H9 (cell line): Measurements from ENCODE around the gene MGAT4A. TPM values are rescaled to one million over a fixed set of nuclear protein-coding genes. Genes with fewer than 3 reads are reported as not detected.

Experiments used
- DNase-seq: peaks from one replicate; pipeline ENCODE4 v3.0.0-alpha.2; 2017
- H2AFZ ChIP-seq: one replicate; pipeline ENCODE4 v1.6.1; 2013; ENCODE audit warnings: mild to moderate bottlenecking, low read length, control low read depth, moderate library complexity
- H2AK5ac ChIP-seq: 2 replicates; pipeline ENCODE4 v1.6.1; 2013; ENCODE audit warnings: low read length, control low read depth, mixed read lengths; ENCODE audit not compliant: insufficient read length
- H2BK120ac ChIP-seq: one replicate; pipeline ENCODE4 v1.6.1; 2013; ENCODE audit warnings: low read depth, mild to moderate bottlenecking, low read length, control low read depth, inconsistent platforms; ENCODE audit not compliant: poor library complexity, severe bottlenecking
- H2BK12ac ChIP-seq: 2 replicates; pipeline ENCODE4 v1.6.1; 2013; ENCODE audit warnings: low read length, control low read depth, mixed read lengths, low read depth; ENCODE audit not compliant: insufficient read length
- H2BK15ac ChIP-seq: 2 replicates; pipeline ENCODE4 v1.6.1; 2013; ENCODE audit warnings: low read depth, low read length, control low read depth
- H2BK20ac ChIP-seq: one replicate; pipeline ENCODE4 v1.6.1; 2013; ENCODE audit warnings: low read depth, mild to moderate bottlenecking, low read length, control low read depth, inconsistent platforms; ENCODE audit not compliant: poor library complexity, severe bottlenecking
- H2BK5ac ChIP-seq: 2 replicates; pipeline ENCODE4 v1.6.1; 2013; ENCODE audit warnings: low read length, control low read depth, mixed read lengths; ENCODE audit not compliant: insufficient read length
- H3K14ac ChIP-seq: 2 replicates; pipeline ENCODE4 v1.6.1; 2013; ENCODE audit warnings: low read length, control low read depth; ENCODE audit not compliant: insufficient read depth
- H3K18ac ChIP-seq: 2 replicates; pipeline ENCODE4 v1.6.1; 2013; ENCODE audit warnings: low read depth, mild to moderate bottlenecking, mixed read lengths, low read length, control low read depth; ENCODE audit not compliant: insufficient read length
- H3K23ac ChIP-seq: 2 replicates; pipeline ENCODE4 v1.6.1; 2013; ENCODE audit warnings: low read length, control low read depth, mixed read lengths, low read depth; ENCODE audit not compliant: insufficient read length
- H3K23me2 ChIP-seq: 2 replicates; pipeline ENCODE4 v1.6.1; 2013; ENCODE audit warnings: low read depth, mild to moderate bottlenecking, mixed read lengths, low read length, control low read depth; ENCODE audit not compliant: insufficient read length, poor library complexity, severe bottlenecking
- H3K27ac ChIP-seq: 2 replicates; pipeline ENCODE4 v1.5.1; 2013; ENCODE audit warnings: low read length, control low read depth, mixed read lengths, low read depth; ENCODE audit not compliant: insufficient read length
- H3K27me3 ChIP-seq: 2 replicates; pipeline ENCODE4 v1.6.1; 2013; ENCODE audit warnings: low read length, control low read depth, inconsistent platforms; ENCODE audit not compliant: insufficient read depth
- H3K4ac ChIP-seq: 2 replicates; pipeline ENCODE4 v1.6.1; 2013; ENCODE audit warnings: low read depth, mild to moderate bottlenecking, control low read depth, inconsistent platforms, low read length, moderate library complexity
- H3K4me1 ChIP-seq: 2 replicates; pipeline ENCODE4 v1.6.1; 2013; ENCODE audit warnings: low read length, control low read depth, inconsistent platforms; ENCODE audit not compliant: insufficient read depth
- H3K4me2 ChIP-seq: 2 replicates; pipeline ENCODE4 v1.6.1; 2013; ENCODE audit warnings: low read length, control low read depth, mixed read lengths; ENCODE audit not compliant: insufficient read length, insufficient read depth
- H3K56ac ChIP-seq: 2 replicates; pipeline ENCODE4 v1.6.1; 2013; ENCODE audit warnings: low read depth, mild to moderate bottlenecking, mixed read lengths, low read length, control low read depth; ENCODE audit not compliant: insufficient read length
- H3K79me1 ChIP-seq: 2 replicates; pipeline ENCODE4 v1.6.1; 2013; ENCODE audit warnings: low read depth, mild to moderate bottlenecking, moderate library complexity, low read length, control low read depth, inconsistent platforms; ENCODE audit not compliant: insufficient read depth, poor library complexity, severe bottlenecking
- H3K79me2 ChIP-seq: 2 replicates; pipeline ENCODE4 v1.6.1; 2013; ENCODE audit warnings: low read length, control low read depth, inconsistent platforms; ENCODE audit not compliant: insufficient read depth
- H3K9ac ChIP-seq: 2 replicates; pipeline ENCODE4 v1.6.1; 2013; ENCODE audit warnings: low read length, control low read depth, mixed read lengths; ENCODE audit not compliant: insufficient read length; ENCODE audit errors: extremely low read depth
- H3K9me3 ChIP-seq: one replicate; pipeline ENCODE4 v1.6.1; 2013; ENCODE audit warnings: low read depth, low read length, inconsistent platforms; ENCODE audit not compliant: control insufficient read depth
- H3T11ph ChIP-seq: one replicate; pipeline ENCODE4 v1.6.1; 2013; ENCODE audit warnings: mild to moderate bottlenecking, low read length, control low read depth, inconsistent platforms
- H4K20me1 ChIP-seq: one replicate; pipeline ENCODE4 v1.6.1; 2013; ENCODE audit not compliant: control insufficient read depth, insufficient read length, insufficient read depth
- H4K5ac ChIP-seq: 2 replicates; pipeline ENCODE4 v1.6.1; 2013; ENCODE audit warnings: low read depth, mild to moderate bottlenecking, mixed read lengths, low read length, control low read depth; ENCODE audit not compliant: insufficient read length
- H4K8ac ChIP-seq: replicated peaks from 2 replicates; pipeline ENCODE4 v1.6.1; 2013; ENCODE audit warnings: low read length, control low read depth, mixed read lengths, low read depth; ENCODE audit not compliant: insufficient read length
- H4K91ac ChIP-seq: 2 replicates; pipeline ENCODE4 v1.6.1; 2013; ENCODE audit warnings: low read depth, mild to moderate bottlenecking, moderate library complexity, mixed read lengths, low read length, control low read depth; ENCODE audit not compliant: insufficient read length
- H3K27ac Mint-ChIP-seq, 3 experiments: 2 replicates in 2 of 3; 3 replicates in 1 of 3; pipeline ENCODE4 v1.8.0; 2020 to 2021; ENCODE audit warnings: mixed read lengths in 3 of 3, mild to moderate bottlenecking in 1 of 3, moderate library complexity in 1 of 3
- H3K27me3 Mint-ChIP-seq: 2 replicates; pipeline ENCODE4 v1.8.0; 2021; ENCODE audit warnings: low read depth, mild to moderate bottlenecking, moderate library complexity, mixed read lengths
- H3K36me3 Mint-ChIP-seq, 3 experiments: 2 replicates in 2 of 3; 3 replicates in 1 of 3; pipeline ENCODE4 v1.8.0; 2020 to 2021; ENCODE audit warnings: low read depth in 3 of 3, mixed read lengths in 3 of 3; ENCODE audit not compliant: insufficient read depth in 1 of 3
- H3K4me1 Mint-ChIP-seq, 2 experiments: 2 replicates each; pipeline ENCODE4 v1.8.0; 2020; ENCODE audit warnings: mixed read lengths in 2 of 2
- H3K4me3 Mint-ChIP-seq, 2 experiments: 2 replicates in 1 of 2; 3 replicates in 1 of 2; pipeline ENCODE4 v1.8.0; 2020 to 2021; ENCODE audit warnings: mild to moderate bottlenecking in 2 of 2, mixed read lengths in 2 of 2, moderate library complexity in 1 of 2
- H3K9me3 Mint-ChIP-seq, 2 experiments: 2 replicates in 1 of 2; 3 replicates in 1 of 2; pipeline ENCODE4 v1.8.0; 2020; ENCODE audit warnings: mild to moderate bottlenecking in 2 of 2, mixed read lengths in 2 of 2, moderate library complexity in 1 of 2
- WGBS: extraction: QIAGEN DNeasy Blood & Tissue Kit; methylation state at CpG from one replicate; pipeline ENCODE4 v1.1.7; 2013; ENCODE audit warnings: missing lambda C conversion rate, low lambda C conversion rate, mixed read lengths; ENCODE audit not compliant: insufficient read length; ENCODE audit errors: extremely low coverage; 5-methylcytosine and 5-hydroxymethylcytosine counted together
- total RNA-seq: library from RNA; stranded (reverse); gene quantifications from 2 replicates; pipeline ENCODE4 v1.2.1, GENCODE V29; 2021
- TF ChIP-seq, protein P1 (sequence below): fragments of 200-600 bp; sonication (generic); conservative IDR thresholded peaks from 3 replicates; pipeline ENCODE4 v1.8.0; 2021; ENCODE audit warnings: antibody characterized with exemption, mild to moderate bottlenecking

MGAT4A gene
- total RNA-seq, 1 experiment from 2014 or later, result 3.5 TPM

DNA sequence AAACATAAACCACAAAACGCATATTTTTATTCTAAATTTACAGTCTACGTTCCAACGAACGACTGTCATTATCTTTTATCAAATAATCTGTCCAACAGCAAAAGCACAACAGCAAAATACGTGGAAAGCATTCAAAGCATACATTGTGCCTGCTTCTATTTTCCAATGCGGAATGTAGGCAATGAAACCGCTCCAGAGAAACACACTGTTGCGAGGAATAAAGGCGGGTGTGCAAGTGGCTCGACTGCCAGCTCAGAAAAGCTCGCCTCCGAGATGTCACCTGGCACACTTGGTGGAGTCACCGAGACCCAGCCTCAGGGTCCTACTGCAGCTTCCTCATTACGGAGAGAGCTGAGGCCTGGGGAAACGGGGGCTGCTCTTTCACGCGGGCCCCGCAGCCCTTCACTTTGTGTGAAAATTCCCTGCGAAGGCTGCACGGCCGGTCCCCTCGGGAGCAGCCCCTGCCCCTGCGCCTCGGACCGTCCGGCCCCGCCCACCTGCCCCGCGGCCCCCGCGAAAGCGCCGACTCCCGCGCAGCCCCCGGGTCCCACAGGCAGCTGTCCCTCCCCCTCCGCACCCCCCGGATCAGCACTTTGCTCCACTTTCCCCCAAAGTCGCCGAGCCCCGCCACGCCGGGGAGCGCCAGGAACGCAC lies 752 bp downstream of the MGAT4A start:
- H2BK120ac ChIP-seq, result no peak overlapping the region
- no peak overlapping the region for H3K27ac ChIP-seq
- H2BK15ac ChIP-seq, result no peak overlapping the region
- H3K27me3 Mint-ChIP-seq, result peaks cover 69% of the 10 kb centered on the region
- peak overlapping the region; percentile 41 for H3K4me2 ChIP-seq
- H3K9me3 ChIP-seq, result no peaks in the 10 kb centered on the region
- H3K56ac ChIP-seq, result no peak overlapping the region
- H4K91ac ChIP-seq, result no peak overlapping the region
- no peak overlapping the region for H2BK20ac ChIP-seq
- H3K4ac ChIP-seq, result no peak overlapping the region
- H4K8ac ChIP-seq, result no peak overlapping the region
- H4K20me1 ChIP-seq, result no peaks in the 10 kb centered on the region
- H3K27ac Mint-ChIP-seq, result no peak overlapping the region
- peak overlapping the region; percentile 49 to 68 for H3K4me3 Mint-ChIP-seq
- peaks cover 9 to 15% of the 10 kb centered on the region in 2 experiments for H3K4me1 Mint-ChIP-seq
- peaks cover 4% of the 10 kb centered on the region for H3K23me2 ChIP-seq
- no peaks in the 10 kb centered on the region for H3K79me1 ChIP-seq
- H2AFZ ChIP-seq, result no peak overlapping the region
- H3K9me3 Mint-ChIP-seq, result peaks cover 2 to 6% of the 10 kb centered on the region in 2 experiments; a peak in 2 of 5 replicates
- DNase-seq, result peak; percentile 42
- no peaks in the 10 kb centered on the region for H3K4me1 ChIP-seq
- H2BK12ac ChIP-seq, result no peak overlapping the region
- H3K79me2 ChIP-seq, result no peaks in the 10 kb centered on the region
- no peak overlapping the region for H3K14ac ChIP-seq
- no CpG with 5 or more reads among the region's 45 CpGs for WGBS
- no peak overlapping the region for H3T11ph ChIP-seq
- TF ChIP-seq, protein P1, sequence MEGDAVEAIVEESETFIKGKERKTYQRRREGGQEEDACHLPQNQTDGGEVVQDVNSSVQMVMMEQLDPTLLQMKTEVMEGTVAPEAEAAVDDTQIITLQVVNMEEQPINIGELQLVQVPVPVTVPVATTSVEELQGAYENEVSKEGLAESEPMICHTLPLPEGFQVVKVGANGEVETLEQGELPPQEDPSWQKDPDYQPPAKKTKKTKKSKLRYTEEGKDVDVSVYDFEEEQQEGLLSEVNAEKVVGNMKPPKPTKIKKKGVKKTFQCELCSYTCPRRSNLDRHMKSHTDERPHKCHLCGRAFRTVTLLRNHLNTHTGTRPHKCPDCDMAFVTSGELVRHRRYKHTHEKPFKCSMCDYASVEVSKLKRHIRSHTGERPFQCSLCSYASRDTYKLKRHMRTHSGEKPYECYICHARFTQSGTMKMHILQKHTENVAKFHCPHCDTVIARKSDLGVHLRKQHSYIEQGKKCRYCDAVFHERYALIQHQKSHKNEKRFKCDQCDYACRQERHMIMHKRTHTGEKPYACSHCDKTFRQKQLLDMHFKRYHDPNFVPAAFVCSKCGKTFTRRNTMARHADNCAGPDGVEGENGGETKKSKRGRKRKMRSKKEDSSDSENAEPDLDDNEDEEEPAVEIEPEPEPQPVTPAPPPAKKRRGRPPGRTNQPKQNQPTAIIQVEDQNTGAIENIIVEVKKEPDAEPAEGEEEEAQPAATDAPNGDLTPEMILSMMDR, result no peak
- H3K18ac ChIP-seq, result no peak overlapping the region
- no peak overlapping the region for H3K9ac ChIP-seq
- no peak overlapping the region for H4K5ac ChIP-seq
- no peak overlapping the region for H2BK5ac ChIP-seq
- no peak overlapping the region for H2AK5ac ChIP-seq
- H3K36me3 Mint-ChIP-seq, result peaks cover 0 to 2% (median 0%) of the 10 kb centered on the region in 3 experiments; a peak in 2 of 7 replicates
- H3K27me3 ChIP-seq, result peaks cover 13% of the 10 kb centered on the region; the same call in 1 of the 2 replicates
- H3K23ac ChIP-seq, result no peak overlapping the region
